Panc1 (cell line): ENCODE results near the gene HIPK2. TPM values are rescaled to one million over a fixed set of nuclear protein-coding genes. Genes with fewer than 3 reads are reported as not detected.

ENCODE experiments used
- ATAC-seq: fragments of 200-7000 bp; cut with Tn5 transposase; 2 replicates; pipeline ENCODE4 v1.9.1; 2020; ENCODE audit warnings: mild to moderate bottlenecking, moderate library complexity
- BruUV-seq: library from RNA; stranded (reverse); fragments of 400-500 nt; replicated peaks from 2 replicates; lab custom pipeline; 2021; lab: Mats Ljungman, UMichigan
- CTCF ChIA-PET: fragments of 300-600 bp; sonication (Branson Sonifier 250); formaldehyde crosslinking; loops from one replicate; lab custom pipeline; 2022; ENCODE audit warnings: antibody characterized with exemption; lab: Charles Lee
- POLR2A ChIA-PET: fragments of 300-600 bp; sonication (Branson Sonifier 250); formaldehyde crosslinking; loops from one replicate; lab custom pipeline; 2022; ENCODE audit warnings: antibody characterized with exemption; lab: Charles Lee
- DNase-seq: peaks from one replicate; pipeline ENCODE4 v3.0.0-alpha.2; 2010; ENCODE audit warnings: low read depth, low spot score
- H3K27ac ChIP-seq: 2 replicates; pipeline ENCODE4 v1.5.1; 2011; ENCODE audit warnings: mild to moderate bottlenecking, low read length, inconsistent platforms
- H3K27me3 ChIP-seq: fragments of 200-500 bp; sonication (Bioruptor generic); 2 replicates; pipeline ENCODE4 v1.6.0; 2014; ENCODE audit warnings: low read length, inconsistent platforms; ENCODE audit not compliant: control insufficient read depth, insufficient read depth
- H3K36me3 ChIP-seq: fragments of 200-500 bp; sonication (Bioruptor generic); 2 replicates; pipeline ENCODE4 v1.5.1; 2014; ENCODE audit warnings: inconsistent platforms, mild to moderate bottlenecking, low read length, moderate library complexity; ENCODE audit not compliant: control insufficient read depth, insufficient read depth
- H3K4me1 ChIP-seq: 2 replicates; pipeline ENCODE4 v1.5.1; 2011; ENCODE audit warnings: inconsistent platforms, mild to moderate bottlenecking, low read length, moderate library complexity; ENCODE audit not compliant: control insufficient read depth, insufficient read depth
- H3K4me3 ChIP-seq, 2 experiments: 2 replicates each; pipeline ENCODE4 v1.5.1; 2011 to 2012; ENCODE audit warnings: low read depth in 2 of 2, low read length in 2 of 2, mild to moderate bottlenecking in 2 of 2, inconsistent platforms in 1 of 2, moderate library complexity in 1 of 2
- H3K9me3 ChIP-seq: fragments of 200-500 bp; sonication (Bioruptor generic); 2 replicates; pipeline ENCODE4 v1.5.1; 2014; ENCODE audit warnings: low read depth, mild to moderate bottlenecking, inconsistent platforms, low read length, moderate library complexity; ENCODE audit not compliant: control insufficient read depth, insufficient read depth
- POLR2AphosphoS5 ChIP-seq: IDR thresholded peaks from 2 replicates; pipeline ENCODE4 v1.6.1; 2012; ENCODE audit warnings: mild to moderate bottlenecking, low read depth, low read length, moderate library complexity
- SIN3A ChIP-seq: IDR thresholded peaks from 2 replicates; pipeline ENCODE4 v1.6.1; 2012; ENCODE audit warnings: low read depth, mild to moderate bottlenecking, low read length, moderate library complexity, borderline replicate concordance; ENCODE audit not compliant: insufficient read depth
- TCF7L2 ChIP-seq: IDR thresholded peaks from 2 replicates; pipeline ENCODE4 v1.6.1; 2011; ENCODE audit warnings: mild to moderate bottlenecking, low read depth, low read length, inconsistent platforms
- in situ Hi-C: cut with HindIII; loops from 2 replicates; pipeline ENCODE4 v1.10.0; 2016; ENCODE audit warnings: low sequenced_read_pairs, low pct_unique_long_range_greater_than_20kb
- intact Hi-C: fragments of 100-400 bp; cut with micrococcal nuclease; formaldehyde crosslinking; loops from one replicate; pipeline ENCODE4 v1.10.0; 2022; ENCODE audit not compliant: unreplicated experiment
- total RNA-seq: library from RNA; stranded (reverse); gene quantifications from one replicate; pipeline ENCODE4 v1.2.1, GENCODE V29; 2021; ENCODE audit not compliant: unreplicated experiment
- TF ChIP-seq, protein P1 (sequence below): fragments of 450-650 bp; IDR thresholded peaks from 2 replicates; pipeline ENCODE4 v1.5.1; 2017; ENCODE audit warnings: mild to moderate bottlenecking
- TF ChIP-seq, protein P2 (sequence below), 2 experiments: IDR thresholded peaks; 2 replicates each; pipeline ENCODE4 v1.6.1; 2011 to 2012; ENCODE audit warnings: low read depth in 2 of 2, control low read depth in 1 of 2, low read length in 1 of 2, mild to moderate bottlenecking in 1 of 2, moderate library complexity in 1 of 2; ENCODE audit not compliant: insufficient read depth in 1 of 2

HIPK2 gene
- total RNA-seq, 1 experiment from 2014 or later = 34.1 TPM

DNA sequence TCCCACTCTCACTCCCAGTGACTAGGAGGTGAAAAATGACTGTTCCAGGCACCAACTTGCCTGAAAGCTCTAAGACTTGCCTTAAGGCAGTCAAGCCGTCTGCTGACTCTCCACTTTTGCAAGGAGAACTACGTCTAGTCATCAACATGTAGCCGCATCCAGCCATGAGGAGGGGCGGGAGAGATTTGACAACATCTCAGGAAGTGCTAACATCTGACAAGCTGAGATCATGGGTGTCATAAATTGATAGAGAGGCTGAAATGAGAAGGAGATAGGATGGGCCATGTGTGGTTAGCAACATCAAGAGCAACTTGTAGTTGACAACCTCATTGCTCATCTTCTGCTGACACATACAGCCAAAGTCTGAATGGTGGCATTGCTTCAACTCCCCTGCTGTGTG lies 42.3 kb upstream of the HIPK2 start:
- no peak for TF ChIP-seq POLR2AphosphoS5
- TF ChIP-seq SIN3A = no peak
- no peak for TF ChIP-seq TCF7L2
- TF ChIP-seq, protein P1, sequence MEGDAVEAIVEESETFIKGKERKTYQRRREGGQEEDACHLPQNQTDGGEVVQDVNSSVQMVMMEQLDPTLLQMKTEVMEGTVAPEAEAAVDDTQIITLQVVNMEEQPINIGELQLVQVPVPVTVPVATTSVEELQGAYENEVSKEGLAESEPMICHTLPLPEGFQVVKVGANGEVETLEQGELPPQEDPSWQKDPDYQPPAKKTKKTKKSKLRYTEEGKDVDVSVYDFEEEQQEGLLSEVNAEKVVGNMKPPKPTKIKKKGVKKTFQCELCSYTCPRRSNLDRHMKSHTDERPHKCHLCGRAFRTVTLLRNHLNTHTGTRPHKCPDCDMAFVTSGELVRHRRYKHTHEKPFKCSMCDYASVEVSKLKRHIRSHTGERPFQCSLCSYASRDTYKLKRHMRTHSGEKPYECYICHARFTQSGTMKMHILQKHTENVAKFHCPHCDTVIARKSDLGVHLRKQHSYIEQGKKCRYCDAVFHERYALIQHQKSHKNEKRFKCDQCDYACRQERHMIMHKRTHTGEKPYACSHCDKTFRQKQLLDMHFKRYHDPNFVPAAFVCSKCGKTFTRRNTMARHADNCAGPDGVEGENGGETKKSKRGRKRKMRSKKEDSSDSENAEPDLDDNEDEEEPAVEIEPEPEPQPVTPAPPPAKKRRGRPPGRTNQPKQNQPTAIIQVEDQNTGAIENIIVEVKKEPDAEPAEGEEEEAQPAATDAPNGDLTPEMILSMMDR = no peak
- TF ChIP-seq, protein P2, sequence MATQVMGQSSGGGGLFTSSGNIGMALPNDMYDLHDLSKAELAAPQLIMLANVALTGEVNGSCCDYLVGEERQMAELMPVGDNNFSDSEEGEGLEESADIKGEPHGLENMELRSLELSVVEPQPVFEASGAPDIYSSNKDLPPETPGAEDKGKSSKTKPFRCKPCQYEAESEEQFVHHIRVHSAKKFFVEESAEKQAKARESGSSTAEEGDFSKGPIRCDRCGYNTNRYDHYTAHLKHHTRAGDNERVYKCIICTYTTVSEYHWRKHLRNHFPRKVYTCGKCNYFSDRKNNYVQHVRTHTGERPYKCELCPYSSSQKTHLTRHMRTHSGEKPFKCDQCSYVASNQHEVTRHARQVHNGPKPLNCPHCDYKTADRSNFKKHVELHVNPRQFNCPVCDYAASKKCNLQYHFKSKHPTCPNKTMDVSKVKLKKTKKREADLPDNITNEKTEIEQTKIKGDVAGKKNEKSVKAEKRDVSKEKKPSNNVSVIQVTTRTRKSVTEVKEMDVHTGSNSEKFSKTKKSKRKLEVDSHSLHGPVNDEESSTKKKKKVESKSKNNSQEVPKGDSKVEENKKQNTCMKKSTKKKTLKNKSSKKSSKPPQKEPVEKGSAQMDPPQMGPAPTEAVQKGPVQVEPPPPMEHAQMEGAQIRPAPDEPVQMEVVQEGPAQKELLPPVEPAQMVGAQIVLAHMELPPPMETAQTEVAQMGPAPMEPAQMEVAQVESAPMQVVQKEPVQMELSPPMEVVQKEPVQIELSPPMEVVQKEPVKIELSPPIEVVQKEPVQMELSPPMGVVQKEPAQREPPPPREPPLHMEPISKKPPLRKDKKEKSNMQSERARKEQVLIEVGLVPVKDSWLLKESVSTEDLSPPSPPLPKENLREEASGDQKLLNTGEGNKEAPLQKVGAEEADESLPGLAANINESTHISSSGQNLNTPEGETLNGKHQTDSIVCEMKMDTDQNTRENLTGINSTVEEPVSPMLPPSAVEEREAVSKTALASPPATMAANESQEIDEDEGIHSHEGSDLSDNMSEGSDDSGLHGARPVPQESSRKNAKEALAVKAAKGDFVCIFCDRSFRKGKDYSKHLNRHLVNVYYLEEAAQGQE (IDR thresholded peaks at IDR 0.05; ENCODE audit: insufficient read depth in 1 of 2, low read depth in 2 of 2, low read length in 1 of 2) = no peak
- no peaks in the 10 kb centered on the region for H3K36me3 ChIP-seq
- no peak for ATAC-seq
- POLR2A ChIA-PET = no interaction called here
- DNase-seq = no peak
- no peak overlapping the region for H3K27ac ChIP-seq
- H3K4me3 ChIP-seq = no peak overlapping the region
- in situ Hi-C loops (no loop called here), intact Hi-C loops (no loop called here)
- H3K9me3 ChIP-seq = no peaks in the 10 kb centered on the region
- H3K4me1 ChIP-seq = no peaks in the 10 kb centered on the region
- BruUV-seq = no TSS peak
- CTCF ChIA-PET = no interaction called here
- 0 out of 2 replicates have a peak, but pooled peaks cover 2% of the 10 kb centered on the region for H3K27me3 ChIP-seq

DNA sequence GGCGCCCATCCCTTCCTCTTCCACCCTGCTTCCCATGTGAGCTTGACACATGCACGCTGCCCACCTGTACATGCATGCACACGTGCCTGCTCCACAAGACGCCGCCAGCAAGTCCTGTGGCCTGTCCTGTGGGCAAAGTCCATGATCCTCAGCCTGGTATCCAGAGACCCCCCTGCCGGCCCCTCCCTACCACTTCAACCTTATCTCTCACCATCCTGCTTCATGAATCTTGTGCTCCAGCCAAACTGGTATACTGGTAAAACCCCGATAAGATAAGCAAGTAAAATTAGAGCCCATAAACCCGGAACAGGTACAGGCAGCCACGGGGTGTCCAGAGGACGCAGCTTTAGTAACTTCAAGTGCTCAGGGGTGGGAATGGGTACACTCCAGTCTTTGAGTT lies 39.5 kb upstream of the HIPK2 start:
- ChIA-PET POLR2A (interaction anchor here (0.7 kb wide), 1 partner anchor 204 kb away, joined by 10 read pairs; no protein-coding TSS in a partner anchor), CTCF (interaction anchor here (0.6 kb wide), 1 partner anchor 151 kb away, joined by 6 read pairs; no protein-coding TSS in a partner anchor)
- no peak overlapping the region for H3K27ac ChIP-seq
- DNase-seq (no peak), ATAC-seq (no peak)
- H3K9me3 ChIP-seq = no peaks in the 10 kb centered on the region
- no peaks in the 10 kb centered on the region for H3K36me3 ChIP-seq
- no TSS peak for BruUV-seq
- intact Hi-C loops (no loop called here), in situ Hi-C loops (no loop called here)
- no peaks in the 10 kb centered on the region for H3K4me1 ChIP-seq
- no peaks in the 10 kb centered on the region for H3K27me3 ChIP-seq
- TF ChIP-seq TCF7L2 = no peak
- TF ChIP-seq, protein P1 = no peak
- TF ChIP-seq, protein P2 (IDR thresholded peaks at IDR 0.05; ENCODE audit: insufficient read depth in 1 of 2, low read depth in 2 of 2, low read length in 1 of 2) = no peak
- TF ChIP-seq POLR2AphosphoS5 = no peak
- TF ChIP-seq SIN3A = no peak
- H3K4me3 ChIP-seq = no peak overlapping the region
